Measurements from ENCODE around the gene COL23A1. TPM values are rescaled to one million over a fixed set of nuclear protein-coding genes. Genes with fewer than 3 reads are reported as not detected.

COL23A1 gene
- total RNA-seq, 2 experiments from 2014 or later, result 0.11 TPM; not detected in 1

DNA sequence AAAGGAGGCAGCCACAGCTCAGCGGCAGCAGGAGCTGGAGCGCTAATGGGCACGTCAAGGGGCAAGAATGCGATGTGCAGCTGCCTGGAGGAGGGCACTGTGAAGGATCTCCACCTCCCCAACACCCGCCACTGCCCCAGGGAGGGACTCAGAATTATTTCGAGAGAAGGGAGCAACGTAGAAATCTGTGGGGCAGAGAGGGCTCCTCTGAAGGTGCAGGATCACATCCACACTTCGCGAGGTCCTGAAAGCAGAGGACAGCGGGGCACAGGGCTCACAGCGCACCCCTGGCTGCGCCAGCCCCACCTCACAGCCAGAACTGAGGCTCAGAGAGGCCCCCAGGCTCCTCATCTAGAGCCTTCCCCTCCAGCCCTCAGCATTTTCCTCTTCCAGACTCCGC is 7.9 kb downstream of the COL23A1 start:
- intact Hi-C loops (cut with micrococcal nuclease), result no loop called here
- H3K27ac Mint-ChIP-seq, result no peak overlapping the region
- CTCF ChIA-PET, result no interaction called here

DNA sequence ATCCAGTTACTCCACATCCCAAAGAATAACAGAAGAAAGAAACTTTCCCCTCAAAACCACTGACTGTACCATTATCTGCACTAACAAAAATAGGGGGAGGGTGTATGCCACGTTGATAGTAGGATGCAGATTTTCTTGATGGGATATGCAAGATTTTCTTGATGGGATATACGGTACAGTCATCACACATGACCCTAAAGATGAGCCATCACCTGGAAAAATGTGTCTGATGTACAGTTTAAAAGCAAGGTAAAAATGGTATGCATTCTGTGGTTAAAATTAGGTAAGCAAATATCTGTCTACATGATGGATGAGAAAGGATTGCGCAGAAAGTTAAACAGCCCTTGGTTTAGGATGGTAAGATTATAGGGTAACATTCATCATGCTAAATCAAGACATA is 8.6 kb downstream of the COL23A1 start:
- CTCF ChIA-PET, result interaction anchor here (1.2 kb wide), 1 partner anchor 119 kb away, joined by 3 read pairs; no protein-coding TSS in a partner anchor
- POLR2A ChIA-PET, result no interaction called here
- Mint-ChIP-seq H3K4me3 (no peak overlapping the region), H3K27ac (no peak overlapping the region), H3K27me3 (peaks cover 28% of the 10 kb centered on the region), H3K9me3 (no peaks in the 10 kb centered on the region), H3K36me3 (ENCODE audit: low read depth) (no peaks in the 10 kb centered on the region), H3K4me1 (ENCODE audit: low read depth) (no peaks in the 10 kb centered on the region)
- TF ChIP-seq, protein P1, sequence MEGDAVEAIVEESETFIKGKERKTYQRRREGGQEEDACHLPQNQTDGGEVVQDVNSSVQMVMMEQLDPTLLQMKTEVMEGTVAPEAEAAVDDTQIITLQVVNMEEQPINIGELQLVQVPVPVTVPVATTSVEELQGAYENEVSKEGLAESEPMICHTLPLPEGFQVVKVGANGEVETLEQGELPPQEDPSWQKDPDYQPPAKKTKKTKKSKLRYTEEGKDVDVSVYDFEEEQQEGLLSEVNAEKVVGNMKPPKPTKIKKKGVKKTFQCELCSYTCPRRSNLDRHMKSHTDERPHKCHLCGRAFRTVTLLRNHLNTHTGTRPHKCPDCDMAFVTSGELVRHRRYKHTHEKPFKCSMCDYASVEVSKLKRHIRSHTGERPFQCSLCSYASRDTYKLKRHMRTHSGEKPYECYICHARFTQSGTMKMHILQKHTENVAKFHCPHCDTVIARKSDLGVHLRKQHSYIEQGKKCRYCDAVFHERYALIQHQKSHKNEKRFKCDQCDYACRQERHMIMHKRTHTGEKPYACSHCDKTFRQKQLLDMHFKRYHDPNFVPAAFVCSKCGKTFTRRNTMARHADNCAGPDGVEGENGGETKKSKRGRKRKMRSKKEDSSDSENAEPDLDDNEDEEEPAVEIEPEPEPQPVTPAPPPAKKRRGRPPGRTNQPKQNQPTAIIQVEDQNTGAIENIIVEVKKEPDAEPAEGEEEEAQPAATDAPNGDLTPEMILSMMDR (IDR thresholded peaks at IDR 0.05), result no peak
- DNase-seq (no peak), ATAC-seq (no peak)
- intact Hi-C loops (cut with micrococcal nuclease), result no loop called here

More for the DNA sequence above, 7.9 kb downstream of the COL23A1 start:
- ATAC-seq (no peak), DNase-seq (no peak)
- POLR2A ChIA-PET, result no interaction called here
- Mint-ChIP-seq H3K9me3 (no peaks in the 10 kb centered on the region), H3K27me3 (peaks cover 26% of the 10 kb centered on the region), H3K4me1 (ENCODE audit: low read depth) (no peaks in the 10 kb centered on the region), H3K4me3 (no peak overlapping the region), H3K36me3 (ENCODE audit: low read depth) (no peaks in the 10 kb centered on the region)
- TF ChIP-seq, protein P1 (IDR thresholded peaks at IDR 0.05), result no peak

DNA sequence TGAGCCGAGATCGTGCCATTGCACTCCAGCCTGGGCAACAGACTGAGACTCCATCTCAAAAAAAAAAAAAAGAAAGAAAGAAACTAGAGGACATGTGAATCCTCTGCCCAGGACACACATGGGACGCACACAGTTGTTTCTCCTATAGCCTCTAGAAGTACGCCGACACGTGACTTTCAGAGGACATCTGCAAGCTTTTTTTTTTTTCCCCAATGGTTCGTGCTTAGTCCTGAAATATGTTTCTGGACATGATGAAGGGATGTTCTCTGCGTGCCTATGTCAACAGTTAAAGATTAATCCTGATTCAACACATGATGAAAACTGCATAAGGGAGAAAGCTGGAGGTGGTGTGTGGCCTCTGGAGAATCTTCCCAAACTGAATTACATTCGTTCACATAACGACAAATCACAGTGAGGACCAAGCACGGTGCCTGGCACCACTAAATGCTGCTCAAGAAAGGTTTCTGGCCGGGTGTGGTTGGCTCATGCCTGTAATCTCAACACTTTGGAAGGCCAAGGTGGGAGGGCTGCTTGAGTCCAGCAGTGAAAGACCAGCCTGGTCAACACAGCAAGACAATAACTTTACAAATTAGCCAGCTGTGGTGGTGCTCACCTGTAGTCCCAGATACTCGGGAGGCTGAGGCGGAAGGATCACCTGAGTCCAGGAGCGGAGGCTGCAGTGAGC is 9.8 kb downstream of the COL23A1 start:
- POLR2A ChIA-PET, result no interaction called here
- CTCF ChIA-PET, result interaction anchor here (1.2 kb wide), 2 partner anchors 118 to 119 kb away, joined by 3 read pairs; no protein-coding TSS in a partner anchor
- Mint-ChIP-seq H3K36me3 (ENCODE audit: low read depth) (no peaks in the 10 kb centered on the region), H3K4me3 (no peak overlapping the region), H3K9me3 (no peaks in the 10 kb centered on the region), H3K27ac (no peak overlapping the region), H3K27me3 (peaks cover 22% of the 10 kb centered on the region), H3K4me1 (ENCODE audit: low read depth) (no peaks in the 10 kb centered on the region)
- ATAC-seq (no peak), DNase-seq (no peak)
- intact Hi-C loops (cut with micrococcal nuclease), result no loop called here
- TF ChIP-seq, protein P1 (IDR thresholded peaks at IDR 0.05), result no peak

DNA sequence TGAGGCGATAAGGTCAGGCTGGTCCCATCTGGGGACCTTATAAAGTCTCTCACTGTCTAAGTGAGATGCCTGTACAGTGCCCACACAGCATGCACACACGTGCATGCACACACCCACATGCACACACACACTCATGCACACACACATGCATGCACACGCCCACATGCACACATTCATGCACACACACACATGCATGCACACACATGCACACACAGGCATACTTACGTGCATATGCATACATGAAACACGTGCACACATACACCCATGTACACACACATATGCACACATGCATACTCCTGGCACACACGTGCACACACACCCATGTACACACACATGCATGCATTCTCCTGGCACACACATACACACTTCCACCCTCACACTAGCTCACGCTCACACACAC is 12.2 kb downstream of the COL23A1 start:
- ChIA-PET CTCF (no interaction called here), POLR2A (interaction anchor here (0.6 kb wide), 2 partner anchors 10 to 287 kb away, joined by 3 to 5 read pairs; no protein-coding TSS in a partner anchor)
- TF ChIP-seq, protein P1 (IDR thresholded peaks at IDR 0.05), result no peak
- no peak for DNase-seq
- H3K27me3 Mint-ChIP-seq, result peaks cover 33% of the 10 kb centered on the region
- H3K36me3 Mint-ChIP-seq (ENCODE audit: low read depth), result no peaks in the 10 kb centered on the region
- no peak overlapping the region for H3K4me3 Mint-ChIP-seq
- H3K4me1 Mint-ChIP-seq (ENCODE audit: low read depth), result no peaks in the 10 kb centered on the region
- no peak overlapping the region for H3K27ac Mint-ChIP-seq
- ATAC-seq, result no peak
- intact Hi-C loops (cut with micrococcal nuclease), result no loop called here
- no peaks in the 10 kb centered on the region for H3K9me3 Mint-ChIP-seq

DNA sequence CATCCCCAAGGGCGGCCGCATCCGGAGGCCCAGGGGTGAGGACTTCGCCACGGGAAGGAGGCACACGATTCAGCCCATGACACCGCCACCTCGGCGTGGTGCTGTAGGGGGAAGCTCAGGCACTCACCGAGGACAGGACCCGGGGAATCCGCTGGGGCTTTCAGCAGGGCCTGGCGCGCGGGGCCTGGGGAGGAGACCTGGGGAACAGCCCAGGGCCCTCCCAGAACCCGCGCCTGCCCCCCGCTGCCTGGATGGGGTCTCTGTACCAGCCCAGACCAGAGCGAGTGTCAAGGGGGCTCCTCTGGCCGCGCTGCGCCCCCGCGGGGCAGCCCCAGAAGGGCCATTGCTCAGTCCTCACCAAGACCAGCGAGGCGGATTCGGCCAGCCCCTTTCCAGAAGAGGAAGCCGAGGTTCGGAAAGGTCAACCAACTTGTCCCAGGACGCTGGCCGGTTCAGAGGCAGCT is 12.8 kb downstream of the COL23A1 start:
- intact Hi-C loops (cut with micrococcal nuclease), result no loop called here
- TF ChIP-seq, protein P1 (IDR thresholded peaks at IDR 0.05), result no peak
- no peak overlapping the region for H3K27ac Mint-ChIP-seq
- no peak overlapping the region for H3K4me3 Mint-ChIP-seq
- H3K36me3 Mint-ChIP-seq (ENCODE audit: low read depth), result no peaks in the 10 kb centered on the region
- ChIA-PET POLR2A (no interaction called here), CTCF (no interaction called here)
- ATAC-seq, result no peak
- no peaks in the 10 kb centered on the region for H3K9me3 Mint-ChIP-seq
- DNase-seq, result no peak
- H3K4me1 Mint-ChIP-seq (ENCODE audit: low read depth), result no peaks in the 10 kb centered on the region
- H3K27me3 Mint-ChIP-seq, result peaks cover 37% of the 10 kb centered on the region
